H9 (cell line): Measurements from ENCODE around the gene HMGCLL1. TPM values are rescaled to one million over a fixed set of nuclear protein-coding genes. Genes with fewer than 3 reads are reported as not detected.

Experiments
- DNase-seq: peaks from one replicate; pipeline ENCODE4 v3.0.0-alpha.2; 2017
- H2AFZ ChIP-seq: one replicate; pipeline ENCODE4 v1.6.1; 2013; ENCODE audit warnings: mild to moderate bottlenecking, low read length, control low read depth, moderate library complexity
- H2AK5ac ChIP-seq: 2 replicates; pipeline ENCODE4 v1.6.1; 2013; ENCODE audit warnings: low read length, control low read depth, mixed read lengths; ENCODE audit not compliant: insufficient read length
- H2BK120ac ChIP-seq: one replicate; pipeline ENCODE4 v1.6.1; 2013; ENCODE audit warnings: low read depth, mild to moderate bottlenecking, low read length, control low read depth, inconsistent platforms; ENCODE audit not compliant: poor library complexity, severe bottlenecking
- H2BK12ac ChIP-seq: 2 replicates; pipeline ENCODE4 v1.6.1; 2013; ENCODE audit warnings: low read length, control low read depth, mixed read lengths, low read depth; ENCODE audit not compliant: insufficient read length
- H2BK15ac ChIP-seq: 2 replicates; pipeline ENCODE4 v1.6.1; 2013; ENCODE audit warnings: low read depth, low read length, control low read depth
- H2BK20ac ChIP-seq: one replicate; pipeline ENCODE4 v1.6.1; 2013; ENCODE audit warnings: low read depth, mild to moderate bottlenecking, low read length, control low read depth, inconsistent platforms; ENCODE audit not compliant: poor library complexity, severe bottlenecking
- H2BK5ac ChIP-seq: 2 replicates; pipeline ENCODE4 v1.6.1; 2013; ENCODE audit warnings: low read length, control low read depth, mixed read lengths; ENCODE audit not compliant: insufficient read length
- H3K14ac ChIP-seq: 2 replicates; pipeline ENCODE4 v1.6.1; 2013; ENCODE audit warnings: low read length, control low read depth; ENCODE audit not compliant: insufficient read depth
- H3K18ac ChIP-seq: 2 replicates; pipeline ENCODE4 v1.6.1; 2013; ENCODE audit warnings: low read depth, mild to moderate bottlenecking, mixed read lengths, low read length, control low read depth; ENCODE audit not compliant: insufficient read length
- H3K23ac ChIP-seq: 2 replicates; pipeline ENCODE4 v1.6.1; 2013; ENCODE audit warnings: low read length, control low read depth, mixed read lengths, low read depth; ENCODE audit not compliant: insufficient read length
- H3K23me2 ChIP-seq: 2 replicates; pipeline ENCODE4 v1.6.1; 2013; ENCODE audit warnings: low read depth, mild to moderate bottlenecking, mixed read lengths, low read length, control low read depth; ENCODE audit not compliant: insufficient read length, poor library complexity, severe bottlenecking
- H3K27ac ChIP-seq: 2 replicates; pipeline ENCODE4 v1.5.1; 2013; ENCODE audit warnings: low read length, control low read depth, mixed read lengths, low read depth; ENCODE audit not compliant: insufficient read length
- H3K27me3 ChIP-seq: 2 replicates; pipeline ENCODE4 v1.6.1; 2013; ENCODE audit warnings: low read length, control low read depth, inconsistent platforms; ENCODE audit not compliant: insufficient read depth
- H3K4ac ChIP-seq: 2 replicates; pipeline ENCODE4 v1.6.1; 2013; ENCODE audit warnings: low read depth, mild to moderate bottlenecking, control low read depth, inconsistent platforms, low read length, moderate library complexity
- H3K4me1 ChIP-seq: 2 replicates; pipeline ENCODE4 v1.6.1; 2013; ENCODE audit warnings: low read length, control low read depth, inconsistent platforms; ENCODE audit not compliant: insufficient read depth
- H3K4me2 ChIP-seq: 2 replicates; pipeline ENCODE4 v1.6.1; 2013; ENCODE audit warnings: low read length, control low read depth, mixed read lengths; ENCODE audit not compliant: insufficient read length, insufficient read depth
- H3K56ac ChIP-seq: 2 replicates; pipeline ENCODE4 v1.6.1; 2013; ENCODE audit warnings: low read depth, mild to moderate bottlenecking, mixed read lengths, low read length, control low read depth; ENCODE audit not compliant: insufficient read length
- H3K79me1 ChIP-seq: 2 replicates; pipeline ENCODE4 v1.6.1; 2013; ENCODE audit warnings: low read depth, mild to moderate bottlenecking, moderate library complexity, low read length, control low read depth, inconsistent platforms; ENCODE audit not compliant: insufficient read depth, poor library complexity, severe bottlenecking
- H3K79me2 ChIP-seq: 2 replicates; pipeline ENCODE4 v1.6.1; 2013; ENCODE audit warnings: low read length, control low read depth, inconsistent platforms; ENCODE audit not compliant: insufficient read depth
- H3K9ac ChIP-seq: 2 replicates; pipeline ENCODE4 v1.6.1; 2013; ENCODE audit warnings: low read length, control low read depth, mixed read lengths; ENCODE audit not compliant: insufficient read length; ENCODE audit errors: extremely low read depth
- H3K9me3 ChIP-seq: one replicate; pipeline ENCODE4 v1.6.1; 2013; ENCODE audit warnings: low read depth, low read length, inconsistent platforms; ENCODE audit not compliant: control insufficient read depth
- H3T11ph ChIP-seq: one replicate; pipeline ENCODE4 v1.6.1; 2013; ENCODE audit warnings: mild to moderate bottlenecking, low read length, control low read depth, inconsistent platforms
- H4K20me1 ChIP-seq: one replicate; pipeline ENCODE4 v1.6.1; 2013; ENCODE audit not compliant: control insufficient read depth, insufficient read length, insufficient read depth
- H4K5ac ChIP-seq: 2 replicates; pipeline ENCODE4 v1.6.1; 2013; ENCODE audit warnings: low read depth, mild to moderate bottlenecking, mixed read lengths, low read length, control low read depth; ENCODE audit not compliant: insufficient read length
- H4K8ac ChIP-seq: replicated peaks from 2 replicates; pipeline ENCODE4 v1.6.1; 2013; ENCODE audit warnings: low read length, control low read depth, mixed read lengths, low read depth; ENCODE audit not compliant: insufficient read length
- H4K91ac ChIP-seq: 2 replicates; pipeline ENCODE4 v1.6.1; 2013; ENCODE audit warnings: low read depth, mild to moderate bottlenecking, moderate library complexity, mixed read lengths, low read length, control low read depth; ENCODE audit not compliant: insufficient read length
- H3K27ac Mint-ChIP-seq, 3 experiments: 2 replicates in 2 of 3; 3 replicates in 1 of 3; pipeline ENCODE4 v1.8.0; 2020 to 2021; ENCODE audit warnings: mixed read lengths in 3 of 3, mild to moderate bottlenecking in 1 of 3, moderate library complexity in 1 of 3
- H3K27me3 Mint-ChIP-seq: 2 replicates; pipeline ENCODE4 v1.8.0; 2021; ENCODE audit warnings: low read depth, mild to moderate bottlenecking, moderate library complexity, mixed read lengths
- H3K36me3 Mint-ChIP-seq, 3 experiments: 2 replicates in 2 of 3; 3 replicates in 1 of 3; pipeline ENCODE4 v1.8.0; 2020 to 2021; ENCODE audit warnings: low read depth in 3 of 3, mixed read lengths in 3 of 3; ENCODE audit not compliant: insufficient read depth in 1 of 3
- H3K4me1 Mint-ChIP-seq, 2 experiments: 2 replicates each; pipeline ENCODE4 v1.8.0; 2020; ENCODE audit warnings: mixed read lengths in 2 of 2
- H3K4me3 Mint-ChIP-seq, 2 experiments: 2 replicates in 1 of 2; 3 replicates in 1 of 2; pipeline ENCODE4 v1.8.0; 2020 to 2021; ENCODE audit warnings: mild to moderate bottlenecking in 2 of 2, mixed read lengths in 2 of 2, moderate library complexity in 1 of 2
- H3K9me3 Mint-ChIP-seq, 2 experiments: 2 replicates in 1 of 2; 3 replicates in 1 of 2; pipeline ENCODE4 v1.8.0; 2020; ENCODE audit warnings: mild to moderate bottlenecking in 2 of 2, mixed read lengths in 2 of 2, moderate library complexity in 1 of 2
- WGBS: extraction: QIAGEN DNeasy Blood & Tissue Kit; methylation state at CpG from one replicate; pipeline ENCODE4 v1.1.7; 2013; ENCODE audit warnings: missing lambda C conversion rate, low lambda C conversion rate, mixed read lengths; ENCODE audit not compliant: insufficient read length; ENCODE audit errors: extremely low coverage; 5-methylcytosine and 5-hydroxymethylcytosine counted together
- total RNA-seq: library from RNA; stranded (reverse); gene quantifications from 2 replicates; pipeline ENCODE4 v1.2.1, GENCODE V29; 2021
- TF ChIP-seq, protein P1 (sequence below): fragments of 200-600 bp; sonication (generic); conservative IDR thresholded peaks from 3 replicates; pipeline ENCODE4 v1.8.0; 2021; ENCODE audit warnings: antibody characterized with exemption, mild to moderate bottlenecking

Gene HMGCLL1
- total RNA-seq, 1 experiment from 2014 or later: 0.24 TPM

DNA sequence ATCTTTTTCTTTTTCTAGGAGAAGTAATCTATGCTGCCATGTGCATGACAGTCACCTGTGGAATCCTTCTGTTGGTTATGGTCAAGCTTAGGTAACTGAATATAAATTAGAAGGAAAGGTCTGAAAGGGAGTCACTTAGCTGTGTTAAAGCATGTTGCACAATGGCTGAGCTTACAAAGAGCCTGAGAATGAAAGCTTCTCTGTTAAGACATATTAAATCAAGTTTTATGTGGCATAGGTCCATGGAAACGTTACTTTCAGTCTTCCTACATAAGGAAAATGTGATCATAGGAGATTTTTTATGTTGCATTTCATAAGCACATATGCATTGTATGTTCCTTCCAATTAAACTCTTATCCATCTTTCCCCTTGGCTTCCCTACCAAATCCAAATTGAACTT is 179.6 kb downstream of the HMGCLL1 start:
- Histone ChIP-seq H3K9me3 (no peaks in the 10 kb centered on the region), H2BK15ac (no peak overlapping the region), H3K4me2 (no peak overlapping the region), H4K20me1 (no peaks in the 10 kb centered on the region), H2AFZ (no peak overlapping the region), H3K23me2 (no peaks in the 10 kb centered on the region), H3K27me3 (no peaks in the 10 kb centered on the region), H2BK12ac (no peak overlapping the region), H3K79me2 (no peaks in the 10 kb centered on the region), H2AK5ac (no peak overlapping the region), H3T11ph (no peak overlapping the region), H4K8ac (no peak overlapping the region), H3K27ac (no peak overlapping the region), H3K14ac (no peak overlapping the region), H2BK20ac (no peak overlapping the region), H3K4me1 (no peaks in the 10 kb centered on the region), H3K18ac (no peak overlapping the region), H3K56ac (no peak overlapping the region), H2BK120ac (no peak overlapping the region), H4K5ac (no peak overlapping the region), H2BK5ac (no peak overlapping the region), H4K91ac (no peak overlapping the region), H3K4ac (no peak overlapping the region), H3K79me1 (no peaks in the 10 kb centered on the region), H3K23ac (no peak overlapping the region), H3K9ac (no peak overlapping the region)
- Mint-ChIP-seq H3K9me3 (no peaks in the 10 kb centered on the region), H3K27me3 (no peaks in the 10 kb centered on the region), H3K4me3 (no peak overlapping the region), H3K27ac (no peak overlapping the region), H3K4me1 (no peaks in the 10 kb centered on the region), H3K36me3 (no peaks in the 10 kb centered on the region)
- TF ChIP-seq, protein P1, sequence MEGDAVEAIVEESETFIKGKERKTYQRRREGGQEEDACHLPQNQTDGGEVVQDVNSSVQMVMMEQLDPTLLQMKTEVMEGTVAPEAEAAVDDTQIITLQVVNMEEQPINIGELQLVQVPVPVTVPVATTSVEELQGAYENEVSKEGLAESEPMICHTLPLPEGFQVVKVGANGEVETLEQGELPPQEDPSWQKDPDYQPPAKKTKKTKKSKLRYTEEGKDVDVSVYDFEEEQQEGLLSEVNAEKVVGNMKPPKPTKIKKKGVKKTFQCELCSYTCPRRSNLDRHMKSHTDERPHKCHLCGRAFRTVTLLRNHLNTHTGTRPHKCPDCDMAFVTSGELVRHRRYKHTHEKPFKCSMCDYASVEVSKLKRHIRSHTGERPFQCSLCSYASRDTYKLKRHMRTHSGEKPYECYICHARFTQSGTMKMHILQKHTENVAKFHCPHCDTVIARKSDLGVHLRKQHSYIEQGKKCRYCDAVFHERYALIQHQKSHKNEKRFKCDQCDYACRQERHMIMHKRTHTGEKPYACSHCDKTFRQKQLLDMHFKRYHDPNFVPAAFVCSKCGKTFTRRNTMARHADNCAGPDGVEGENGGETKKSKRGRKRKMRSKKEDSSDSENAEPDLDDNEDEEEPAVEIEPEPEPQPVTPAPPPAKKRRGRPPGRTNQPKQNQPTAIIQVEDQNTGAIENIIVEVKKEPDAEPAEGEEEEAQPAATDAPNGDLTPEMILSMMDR: no peak
- no peak for DNase-seq
- no CpG with 5 or more reads among the region's 1 CpG for WGBS
